ENCODE results near the gene TLCD2.
"Not testable (repeated sequence)": the region's sequence is repeated elsewhere in the genome, so short reads cannot be mapped to it uniquely, and the experiment has no call there.

Gene TLCD2

DNA sequence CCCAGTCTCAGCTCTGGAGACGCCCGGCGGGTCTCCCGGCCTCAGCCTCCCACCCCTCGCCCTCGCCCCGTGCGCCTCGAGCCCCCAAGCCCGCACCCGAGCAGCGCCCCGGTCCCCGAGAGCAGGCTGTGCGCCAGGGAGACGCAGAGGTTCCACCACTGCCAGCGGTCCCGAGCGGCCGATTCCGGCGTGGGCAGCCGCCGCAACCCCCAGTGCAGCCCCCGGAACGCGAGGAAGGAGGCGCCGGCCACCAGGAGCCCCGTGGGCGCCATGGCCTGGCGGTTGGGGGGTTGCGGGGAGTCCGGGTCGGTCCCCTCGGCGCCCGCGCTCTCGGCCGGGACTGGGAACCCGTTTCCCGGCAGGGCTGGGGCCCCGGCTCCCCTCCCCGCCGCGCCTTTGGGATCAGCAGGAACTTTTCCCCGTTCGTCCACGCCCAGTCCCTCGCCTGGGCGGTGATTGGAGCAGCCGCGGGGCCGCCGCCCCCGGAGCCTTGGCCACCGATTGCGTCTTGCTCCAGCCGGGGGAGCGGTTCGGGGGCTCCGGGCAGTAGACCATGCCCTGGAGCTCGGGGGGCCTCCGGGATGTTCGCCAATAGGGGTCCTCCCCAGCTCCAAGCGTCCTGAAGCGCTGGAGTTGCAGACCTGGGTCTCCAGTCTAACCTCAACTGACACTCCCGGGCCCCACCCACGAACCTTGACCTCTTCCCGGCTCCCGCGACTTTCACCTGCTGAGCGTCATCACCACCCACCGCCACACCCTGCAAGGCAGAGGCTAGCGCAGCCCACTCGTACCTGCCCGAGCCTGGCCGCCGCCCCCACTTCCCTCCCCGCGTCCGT, at the start of gene TLCD2:
TLCD2 (minus strand) TSS at position 407 of the 836 bp plus-strand sequence; CDS start at position 272, 135 bp downstream.
- DNase-seq: no peak

DNA sequence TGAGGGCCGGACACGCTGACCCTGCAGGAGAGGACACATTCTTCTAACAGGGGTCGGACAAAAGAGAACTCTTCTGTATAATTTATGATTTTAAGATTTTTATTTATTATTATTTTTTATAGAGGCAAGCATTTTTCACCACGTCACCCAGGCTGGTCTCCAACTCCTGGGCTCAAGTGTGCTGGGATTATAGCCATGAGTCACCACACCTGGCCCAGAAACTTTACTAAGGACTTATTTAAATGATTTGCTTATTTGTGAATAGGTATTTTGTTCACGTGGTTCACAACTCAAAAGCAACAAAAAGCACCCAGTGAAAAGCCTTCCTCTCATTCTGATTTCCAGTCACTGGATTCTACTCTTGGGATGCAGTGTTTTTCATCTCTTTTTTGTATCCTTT, 49.4 kb upstream of the TLCD2 start:
- no peak for DNase-seq

- no peak for DNase-seq
Observed at GRCh38 chr17:1758807-1759206, 48.6 kb upstream of the TLCD2 start.

DNA sequence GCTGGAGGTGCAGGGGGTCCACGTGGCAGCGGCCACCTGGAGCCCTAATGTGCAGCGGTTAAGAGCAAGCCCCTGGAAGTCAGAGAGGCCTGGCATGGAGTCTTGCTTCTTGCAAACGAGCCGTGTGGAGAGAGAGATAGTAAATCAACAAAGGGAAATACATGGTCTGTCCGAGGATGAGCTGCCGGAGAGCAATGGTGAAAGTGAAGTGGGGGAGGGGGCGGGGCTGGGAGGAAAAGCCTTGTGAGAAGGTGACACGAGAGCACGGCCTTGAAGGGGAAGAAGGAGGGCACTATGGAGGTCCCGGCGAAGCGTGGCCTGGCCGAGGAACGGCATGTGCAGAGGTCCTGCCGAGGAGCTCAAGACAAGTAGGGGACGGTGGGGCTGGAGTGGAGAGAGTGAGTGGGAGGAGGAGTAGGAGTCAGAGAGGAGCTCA, 45.7 kb upstream of the TLCD2 start:
- DNase-seq: no peak

GRCh38 chr17:1755252-1755826, 45.2 kb upstream of the TLCD2 start:
- DNase-seq: no peak

GRCh38 chr17:1754430-1755112, 44.4 kb upstream of the TLCD2 start:
- no peak for DNase-seq

GRCh38 chr17:1753767-1754429, 43.7 kb upstream of the TLCD2 start:
- DNase-seq: no peak

GRCh38 chr17:1752425-1753262, 42.5 kb upstream of the TLCD2 start:
- no peak for DNase-seq

GRCh38 chr17:1750628-1751027, 40.5 kb upstream of the TLCD2 start:
- no peak for DNase-seq

DNA sequence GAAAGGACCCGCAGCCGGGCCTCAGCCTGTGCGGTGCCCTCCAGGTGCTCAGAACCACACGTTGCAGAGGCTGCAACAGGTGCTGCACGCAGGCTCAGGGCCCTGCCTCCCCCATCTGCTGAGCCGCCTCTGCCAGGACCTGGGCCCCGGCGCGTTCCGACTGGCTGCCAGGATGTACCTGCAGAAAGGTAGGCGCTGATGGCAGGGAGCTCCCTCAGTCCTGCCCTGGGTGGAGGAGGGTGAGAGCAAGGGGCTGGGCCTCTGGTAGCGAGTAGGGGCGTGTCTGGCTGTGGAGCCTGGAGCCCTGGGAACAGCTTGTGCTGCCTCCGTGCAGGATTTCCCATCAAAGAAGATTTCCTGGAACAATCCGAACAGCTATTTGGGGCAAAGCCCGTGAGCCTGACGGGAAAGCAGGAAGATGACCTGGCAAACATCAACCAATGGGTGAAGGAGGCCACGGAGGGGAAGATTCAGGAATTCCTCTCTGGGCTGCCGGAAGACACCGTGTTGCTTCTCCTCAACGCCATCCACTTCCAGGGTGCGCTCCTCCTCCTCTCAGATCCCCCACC, 36.9 kb upstream of the TLCD2 start:
- DNase-seq: no peak

GRCh38 chr17:1745513-1746020, 35.4 kb upstream of the TLCD2 start:
- no peak for DNase-seq

DNA sequence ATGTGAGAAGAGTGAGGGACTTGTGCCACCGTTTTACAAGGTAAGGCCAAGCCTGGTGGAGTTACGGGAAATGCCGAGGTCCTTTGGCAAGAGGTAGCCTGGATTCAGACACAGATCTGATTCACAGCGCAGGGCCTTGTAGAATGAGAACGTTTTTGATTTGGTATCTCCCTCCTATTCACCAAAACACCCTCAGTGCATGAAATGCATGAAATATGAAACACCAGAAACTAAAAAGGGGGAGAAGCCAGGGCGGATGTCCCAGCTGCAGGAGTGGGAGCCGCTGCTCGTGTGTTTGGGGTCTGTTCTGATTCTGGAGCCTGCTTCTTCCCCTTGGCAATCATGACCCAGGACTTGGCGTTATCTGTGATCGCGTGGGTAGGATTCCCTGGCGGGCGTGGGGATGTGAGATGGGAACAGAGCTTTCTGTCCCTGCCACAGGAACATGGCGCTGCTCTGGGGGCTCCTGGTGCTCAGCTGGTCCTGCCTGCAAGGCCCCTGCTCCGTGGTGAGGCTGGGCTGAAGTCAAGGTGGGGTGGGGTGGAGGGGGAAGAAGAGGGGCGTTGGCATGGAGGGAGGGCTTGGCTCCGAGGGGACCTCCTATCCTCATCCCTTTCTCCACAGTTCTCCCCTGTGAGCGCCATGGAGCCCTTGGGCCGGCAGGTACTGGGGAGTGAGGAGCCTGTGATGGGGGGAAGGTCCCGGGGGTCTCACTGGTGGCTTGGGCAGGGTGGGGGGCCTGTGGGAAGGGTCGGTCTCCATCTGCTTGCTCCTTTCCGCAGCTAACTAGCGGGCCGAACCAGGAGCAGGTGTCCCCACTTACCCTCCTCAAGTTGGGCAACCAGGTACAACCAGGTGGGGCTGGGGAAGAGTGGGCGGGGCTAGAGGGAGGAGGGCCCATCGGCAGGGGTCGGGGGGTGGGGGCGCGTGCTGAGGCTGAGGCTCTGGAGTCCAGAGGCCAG, 34.7 kb upstream of the TLCD2 start:
- DNase-seq: no peak

DNA sequence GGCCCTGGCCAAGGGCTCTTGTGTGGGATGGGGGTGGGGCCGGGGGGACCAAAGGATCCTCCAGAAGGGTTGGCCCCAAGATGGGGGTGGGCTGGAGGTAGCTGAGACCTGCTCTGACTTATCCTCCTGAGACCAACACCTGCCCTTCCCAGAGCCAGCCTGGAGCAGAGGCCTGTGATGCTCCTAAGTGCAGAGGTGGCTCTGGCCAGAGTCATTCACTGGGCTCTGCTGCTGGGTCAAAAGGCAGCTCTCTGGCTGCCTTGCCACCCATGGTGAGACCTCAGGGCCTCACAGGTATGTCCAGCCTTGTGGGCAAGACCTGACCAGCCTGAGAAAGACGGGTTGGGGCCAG, 32.9 kb upstream of the TLCD2 start:
- DNase-seq: no peak

DNA sequence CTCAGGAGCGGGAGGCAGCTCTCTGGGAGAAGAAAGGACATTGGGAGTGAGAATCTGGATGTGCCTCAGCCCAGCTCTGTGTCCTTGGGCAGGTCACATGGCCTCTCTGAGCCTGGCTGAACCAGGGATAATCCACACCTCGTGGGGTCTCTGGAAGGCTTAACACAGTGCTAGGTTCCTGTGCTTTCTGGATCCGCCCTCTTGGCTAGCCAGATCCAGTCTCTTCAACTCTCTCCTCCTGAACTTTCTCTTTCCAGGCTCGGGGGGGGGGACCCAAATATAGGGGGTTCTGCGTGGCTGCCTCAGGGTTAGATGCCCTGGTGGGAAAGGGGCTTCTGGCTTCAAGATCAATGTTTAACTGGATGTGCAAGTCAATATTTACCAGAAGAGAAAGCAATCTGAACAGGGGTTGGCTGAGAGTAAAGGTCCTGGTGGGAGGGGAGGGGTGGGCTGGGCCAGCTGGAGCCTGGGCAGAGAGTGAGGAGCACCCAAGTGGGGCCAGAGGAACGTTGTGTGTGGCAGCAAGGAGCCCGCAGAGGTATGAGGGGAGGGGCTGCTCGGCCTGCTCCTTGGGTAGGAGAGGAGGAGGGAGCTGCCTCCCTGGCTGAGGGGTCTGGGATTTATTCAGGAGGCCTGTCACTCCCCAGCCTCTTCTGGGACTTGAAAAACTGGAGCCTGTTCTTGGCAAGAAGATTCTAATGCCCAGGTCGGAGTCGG, 32.4 kb upstream of the TLCD2 start, which contains the start of gene SERPINF2:
SERPINF2 (plus strand) TSS at position 501 of the 717 bp plus-strand sequence. CDS start 2,125 bp downstream, outside the sequence.
- DNase-seq: no peak

GRCh38 chr17:1741899-1742298, 31.7 kb upstream of the TLCD2 start:
- DNase-seq: not testable (repeated sequence)

DNA sequence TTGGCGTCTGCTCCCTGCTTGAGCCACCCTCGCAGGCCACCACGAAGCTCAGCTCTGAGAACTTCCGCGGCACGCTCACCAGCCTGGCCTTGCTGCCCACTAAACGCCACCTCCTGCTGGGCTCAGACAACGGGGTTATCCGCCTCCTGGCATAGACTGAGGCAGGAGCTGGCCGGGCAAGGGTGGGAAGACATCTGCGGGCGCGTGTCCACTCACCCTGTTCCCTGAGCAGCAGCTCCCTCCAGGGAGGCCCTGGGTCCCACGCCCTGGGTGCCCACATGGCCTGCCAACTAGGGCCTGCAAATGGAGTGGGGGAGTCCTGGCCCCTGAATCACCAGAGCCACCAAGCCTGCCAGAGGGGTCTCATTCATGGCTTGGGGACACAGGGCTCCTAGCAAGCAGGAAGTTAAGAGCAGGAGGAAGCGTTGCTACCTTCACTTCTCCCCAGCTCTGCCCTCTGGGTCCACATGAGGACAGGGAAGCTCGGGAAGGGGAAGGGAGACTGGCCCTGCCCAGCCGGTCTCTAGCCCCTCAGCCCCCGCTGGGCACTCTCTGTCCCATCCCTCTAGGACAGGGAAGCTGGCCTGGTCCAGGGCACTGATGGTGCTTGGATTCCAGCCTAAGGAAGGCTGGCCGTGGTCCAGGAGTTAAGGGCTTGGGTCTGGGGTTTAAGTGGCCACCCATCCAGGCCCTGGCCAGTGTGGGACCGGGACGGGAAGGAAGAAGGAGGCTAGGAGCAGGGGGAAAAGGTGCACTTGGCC, 27.5 kb upstream of the TLCD2 start:
- DNase-seq: no peak

DNA sequence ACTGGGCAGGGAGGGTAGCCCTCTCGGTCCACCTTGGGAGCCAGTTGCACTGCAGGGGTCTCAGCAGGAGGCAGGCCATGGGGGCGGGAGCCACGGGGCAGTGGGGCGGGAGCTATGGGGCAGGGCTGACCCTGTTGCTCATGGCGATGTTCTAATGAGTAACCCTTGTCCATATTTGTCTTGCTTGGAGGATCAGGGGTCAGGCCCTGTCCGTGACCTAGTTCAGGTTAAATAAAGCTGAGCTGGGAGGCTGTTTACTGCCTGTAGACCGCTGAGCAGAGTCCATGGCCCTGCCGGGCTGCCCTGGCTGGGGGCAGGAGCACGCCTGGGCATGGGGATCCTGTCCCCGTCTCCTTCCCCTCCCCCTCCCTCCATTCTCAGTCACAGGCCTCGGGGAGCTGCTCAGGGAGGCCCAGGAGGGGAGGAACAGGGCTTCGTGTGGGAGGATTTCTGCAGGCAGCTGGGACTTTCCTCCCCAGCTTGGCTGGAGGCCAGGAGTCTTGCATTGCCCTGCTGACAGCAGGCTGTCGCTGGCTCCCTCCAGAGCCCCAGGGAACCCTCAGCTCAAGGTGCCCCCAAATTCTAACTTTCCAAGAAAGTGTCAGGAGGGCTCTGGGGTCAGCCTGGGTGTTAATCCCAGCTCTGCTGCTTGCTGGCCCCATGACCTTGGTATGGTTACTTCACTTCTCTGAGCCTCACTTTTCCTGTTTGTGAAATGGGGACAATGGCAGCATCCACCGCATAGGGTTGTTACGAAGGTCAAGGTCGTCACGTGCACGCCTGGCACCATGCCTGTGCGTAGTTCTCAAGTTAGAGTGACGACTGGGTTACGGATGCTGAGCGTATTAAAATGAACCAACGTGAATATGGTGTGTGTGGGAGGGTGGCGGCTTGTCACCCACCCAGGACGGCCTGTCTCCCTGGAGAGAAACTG, 26.4 kb upstream of the TLCD2 start:
- no peak for DNase-seq

DNA sequence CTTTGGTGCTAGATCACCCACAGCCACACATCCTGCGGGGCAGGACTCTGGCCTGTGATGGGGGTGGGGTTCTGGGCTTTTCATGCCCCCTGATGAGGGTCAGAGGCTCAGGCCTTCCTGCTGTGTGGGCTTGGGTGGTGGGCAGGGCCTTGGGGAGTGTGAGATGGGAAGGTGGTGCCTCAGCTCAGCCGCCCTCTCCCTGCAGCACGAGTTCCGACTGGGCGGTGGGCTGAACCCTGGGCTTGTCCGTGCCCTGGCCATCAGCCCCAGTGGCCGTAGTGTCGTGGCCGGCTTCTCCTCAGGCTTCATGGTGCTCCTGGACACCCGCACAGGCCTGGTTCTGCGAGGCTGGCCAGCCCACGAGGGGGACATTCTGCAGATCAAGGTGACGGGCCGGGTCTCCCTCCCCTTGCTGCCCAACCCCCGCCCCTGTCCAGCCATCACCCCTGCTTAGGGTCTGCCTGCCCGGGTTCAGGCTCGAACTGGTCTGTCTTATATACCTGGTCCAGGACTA, 25.7 kb upstream of the TLCD2 start:
- no peak for DNase-seq

Measured in activated CD4-positive, CD25-positive, alpha-beta regulatory T cell treated with anti-CD3 and anti-CD28 coated beads, Interleukin-2, amount 50 U/mL, for 72 hours (primary cell).